GM19452 (cell line): ENCODE measurements around the gene RAB7A.

ENCODE experiments used
- ATAC-seq: cut with Tn5 transposase; IDR thresholded peaks from one replicate; pipeline ENCODE4 v1.9.1; 2021; ENCODE audit not compliant: unreplicated experiment

The RAB7A gene

DNA sequence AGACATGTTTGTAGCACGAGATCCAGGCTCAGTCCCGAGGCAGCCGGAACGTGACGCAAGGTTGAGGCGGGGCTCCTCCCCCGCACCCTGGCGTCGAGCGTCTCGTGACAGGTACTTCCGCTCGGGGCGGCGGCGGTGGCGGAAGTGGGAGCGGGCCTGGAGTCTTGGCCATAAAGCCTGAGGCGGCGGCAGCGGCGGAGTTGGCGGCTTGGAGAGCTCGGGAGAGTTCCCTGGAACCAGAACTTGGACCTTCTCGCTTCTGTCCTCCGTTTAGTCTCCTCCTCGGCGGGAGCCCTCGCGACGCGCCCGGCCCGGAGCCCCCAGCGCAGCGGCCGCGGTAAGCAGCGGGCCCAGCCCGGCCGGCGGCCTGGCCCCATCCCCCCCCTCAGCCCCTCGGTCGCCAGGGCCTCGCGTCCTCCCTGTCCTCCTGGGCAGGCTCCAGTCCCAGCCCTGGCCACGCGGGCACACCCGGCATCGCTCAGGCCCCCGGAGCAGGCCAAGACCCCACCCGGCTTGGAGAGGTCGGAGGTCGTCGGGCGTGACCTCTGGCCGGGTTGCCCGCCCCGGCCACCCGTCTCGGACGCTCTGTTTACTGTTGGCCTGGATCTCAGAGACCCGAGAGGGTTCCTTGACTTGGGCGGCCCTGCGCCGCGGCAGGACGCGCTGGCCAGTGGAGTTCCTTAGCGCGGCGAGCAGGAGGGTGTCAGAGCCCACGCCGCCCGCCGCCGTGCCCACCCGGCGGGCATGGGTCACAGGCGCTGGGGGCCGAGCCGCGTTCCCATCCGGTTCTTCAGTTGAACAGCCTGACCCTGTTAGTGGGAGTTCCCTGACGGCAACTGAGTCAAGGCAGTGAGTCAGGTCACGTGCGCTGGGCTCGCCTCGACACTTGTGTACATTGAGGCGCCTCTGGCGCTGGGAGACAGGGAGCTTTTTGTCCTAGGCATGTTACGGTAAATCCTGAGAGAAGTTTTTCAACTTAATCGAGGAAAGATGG lies at the start of gene RAB7A:
Gene RAB7A (plus strand): TSS at position 161 of the 994 bp plus-strand sequence. CDS start 69,185 bp downstream, outside the sequence.
- ATAC-seq, result peak; percentile 89

DNA sequence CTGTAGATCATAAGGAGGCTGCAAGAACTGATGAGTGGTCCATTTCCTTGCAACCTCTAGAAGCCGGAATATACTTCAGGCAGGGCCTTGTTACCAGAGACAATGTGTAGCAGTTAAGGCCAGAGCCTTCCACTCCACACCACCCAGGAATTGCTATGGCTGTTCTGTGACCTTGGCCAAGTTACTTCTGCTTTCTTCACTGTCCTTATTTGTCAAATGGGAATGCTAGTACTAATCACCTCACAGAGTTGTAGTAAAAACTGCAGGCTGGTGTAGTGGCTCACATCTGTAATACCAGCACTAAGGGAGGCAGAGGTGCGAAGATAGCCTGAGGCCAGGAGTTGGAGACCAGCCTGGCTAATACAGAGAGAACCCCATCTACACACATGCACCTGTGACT lies 46.6 kb upstream of the RAB7A start:
- ATAC-seq, result no peak

DNA sequence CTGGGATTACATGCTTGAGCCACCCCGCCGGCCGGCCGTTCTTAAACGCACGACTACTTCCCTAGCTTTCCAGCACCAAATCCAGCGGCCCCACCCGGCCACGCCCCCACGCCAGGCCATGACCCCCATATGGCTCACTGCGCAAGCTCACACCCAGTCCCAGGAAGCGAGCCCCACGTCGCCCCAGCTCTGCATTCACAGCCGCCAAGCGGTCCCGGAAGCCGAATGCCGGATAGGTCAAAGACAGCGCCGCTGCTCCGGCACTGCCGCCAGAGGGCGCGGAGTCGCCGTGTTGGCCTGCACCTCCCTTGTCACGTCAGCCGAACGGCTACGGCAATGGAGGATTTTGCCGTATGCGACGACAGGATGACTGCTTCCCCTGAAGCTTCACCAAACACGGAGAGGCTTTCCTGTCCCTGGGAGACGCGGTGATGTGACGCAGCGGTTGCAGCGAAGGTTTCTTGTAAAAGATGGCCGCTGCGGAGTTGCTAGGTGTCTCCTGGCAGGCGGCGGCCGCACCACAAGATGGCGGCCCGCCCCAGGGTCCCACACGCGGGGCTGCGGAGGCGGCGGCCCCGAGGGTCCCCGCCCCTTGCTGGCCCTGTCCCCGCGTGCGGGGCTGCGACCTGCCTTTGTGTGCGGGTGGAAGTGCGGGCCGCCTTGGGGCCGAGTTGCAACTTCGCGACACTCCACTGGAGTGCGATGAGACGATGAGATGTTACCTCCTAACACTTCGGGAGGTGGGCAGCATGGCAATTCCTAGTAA lies 45.2 kb upstream of the RAB7A start:
- ATAC-seq, result peak; percentile 94

DNA sequence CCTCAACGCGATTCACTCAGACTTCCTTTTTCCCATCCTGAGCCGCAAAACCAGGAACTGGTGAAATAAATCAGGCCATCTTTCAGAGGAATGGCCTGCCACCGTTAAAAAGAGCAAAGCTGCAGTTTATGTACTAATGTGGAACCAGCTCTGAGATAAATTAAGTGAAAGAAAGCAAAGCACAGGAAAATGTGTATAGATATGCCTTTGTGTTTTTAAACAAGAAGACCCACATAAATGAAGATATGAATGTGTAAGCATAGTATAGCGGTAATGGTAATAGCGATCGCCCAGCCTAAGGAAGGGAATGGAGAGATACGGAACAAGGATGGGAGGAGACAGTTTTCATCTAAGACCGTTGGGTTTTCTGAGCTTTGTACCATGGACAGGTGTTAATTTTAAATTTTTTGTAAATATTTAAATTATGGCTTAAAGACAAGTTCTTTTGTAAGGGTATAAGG lies 44.6 kb upstream of the RAB7A start:
- ATAC-seq, result no peak

GRCh38 chr3:128683957-128684356 lies 42.0 kb upstream of the RAB7A start:
- ATAC-seq, result no peak

- no peak for ATAC-seq
These were observed 40.8 kb upstream of the RAB7A start for GRCh38 chr3:128684986-128685726.

- no peak for ATAC-seq
These were observed 39.5 kb upstream of the RAB7A start for GRCh38 chr3:128686465-128686864.

GRCh38 chr3:128689060-128689459 lies 36.9 kb upstream of the RAB7A start:
- ATAC-seq, result no peak

DNA sequence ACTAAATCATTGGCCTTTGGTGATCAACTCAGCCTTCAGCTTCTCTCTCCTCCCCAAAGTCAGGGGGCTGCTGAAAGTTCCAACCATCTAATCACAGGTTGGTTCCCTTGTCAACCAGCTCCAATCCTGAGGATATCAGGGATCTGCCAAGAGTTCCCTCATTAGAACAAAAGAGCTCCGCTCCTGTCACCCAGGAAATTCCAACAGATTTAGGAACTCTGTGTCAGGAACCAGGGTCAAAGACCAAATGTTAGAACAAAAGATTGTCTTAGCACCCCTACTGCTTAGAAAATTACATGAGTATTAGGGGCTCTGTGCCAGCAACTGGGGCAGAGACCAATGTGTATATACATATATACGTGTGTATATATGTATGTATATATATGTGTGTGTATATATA lies 32.3 kb upstream of the RAB7A start:
- ATAC-seq, result no peak

GRCh38 chr3:128697341-128697740 lies 28.6 kb upstream of the RAB7A start:
- ATAC-seq, result no peak

GRCh38 chr3:128698211-128699047 lies 27.6 kb upstream of the RAB7A start:
- ATAC-seq, result no peak

GRCh38 chr3:128701342-128702212 lies 24.4 kb upstream of the RAB7A start:
- no peak for ATAC-seq

DNA sequence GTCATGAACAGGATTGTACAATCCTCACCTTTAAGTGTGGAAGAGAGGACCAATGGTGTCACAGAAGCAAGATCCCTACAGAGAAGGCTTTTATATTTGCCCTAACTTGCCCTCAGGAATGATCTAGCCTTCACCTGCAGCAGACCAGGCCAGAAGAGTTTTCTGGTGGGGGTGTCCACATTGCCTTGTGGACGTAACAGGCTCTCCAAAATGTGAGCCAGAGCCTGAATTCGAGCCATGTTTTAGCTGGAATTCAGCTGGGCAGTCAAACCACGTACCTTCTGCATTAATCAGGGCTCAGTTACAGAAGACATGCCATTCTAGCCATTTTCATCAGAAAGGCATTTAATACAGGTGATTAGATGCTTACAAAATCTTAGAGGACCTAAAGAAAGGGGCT lies 23.6 kb upstream of the RAB7A start:
- no peak for ATAC-seq

DNA sequence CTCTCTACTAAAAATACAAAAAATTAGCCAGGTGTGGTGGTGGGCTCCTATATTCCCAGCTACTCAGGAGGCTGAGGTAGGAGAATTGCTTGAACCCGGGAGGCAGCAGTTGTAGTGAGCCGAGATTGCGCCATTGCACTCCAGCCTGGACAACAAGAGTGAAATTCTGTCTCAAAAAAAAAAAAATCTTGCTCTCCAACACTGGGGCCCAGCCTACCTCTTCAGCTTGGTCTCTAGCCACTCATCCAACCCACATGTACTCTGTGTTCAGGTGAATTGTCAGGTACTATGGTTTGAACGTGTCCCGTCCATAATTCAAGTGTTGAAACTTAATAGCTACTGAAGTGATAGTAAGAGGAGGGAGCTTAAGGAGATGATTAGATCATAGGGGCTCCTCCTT lies 22.4 kb upstream of the RAB7A start:
- ATAC-seq, result no peak

DNA sequence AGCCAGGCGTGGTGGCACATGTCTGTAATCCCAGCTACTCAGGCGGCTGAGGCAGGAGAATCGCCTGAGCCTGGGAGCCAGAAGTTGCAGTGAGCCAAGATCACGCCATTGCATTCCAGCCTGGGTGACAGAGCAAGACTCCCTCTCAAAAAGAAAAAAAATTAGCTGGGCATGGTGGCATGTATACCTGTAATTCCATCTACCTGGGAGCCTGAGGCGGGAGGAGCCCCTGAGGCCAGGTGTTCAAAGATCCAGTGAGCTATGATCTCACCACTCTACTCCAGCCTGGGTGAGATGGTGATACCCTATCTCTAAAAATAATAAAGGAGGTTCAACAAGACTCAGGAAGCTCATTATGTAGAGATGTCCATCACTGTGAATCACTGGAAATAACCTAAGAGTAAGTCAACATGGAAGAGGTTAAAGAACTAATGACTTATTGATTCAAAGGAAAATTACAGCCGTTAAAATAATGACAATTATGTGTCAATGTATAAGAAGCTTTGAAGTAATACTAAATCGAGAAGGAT lies 19.8 kb upstream of the RAB7A start:
- ATAC-seq, result no peak

DNA sequence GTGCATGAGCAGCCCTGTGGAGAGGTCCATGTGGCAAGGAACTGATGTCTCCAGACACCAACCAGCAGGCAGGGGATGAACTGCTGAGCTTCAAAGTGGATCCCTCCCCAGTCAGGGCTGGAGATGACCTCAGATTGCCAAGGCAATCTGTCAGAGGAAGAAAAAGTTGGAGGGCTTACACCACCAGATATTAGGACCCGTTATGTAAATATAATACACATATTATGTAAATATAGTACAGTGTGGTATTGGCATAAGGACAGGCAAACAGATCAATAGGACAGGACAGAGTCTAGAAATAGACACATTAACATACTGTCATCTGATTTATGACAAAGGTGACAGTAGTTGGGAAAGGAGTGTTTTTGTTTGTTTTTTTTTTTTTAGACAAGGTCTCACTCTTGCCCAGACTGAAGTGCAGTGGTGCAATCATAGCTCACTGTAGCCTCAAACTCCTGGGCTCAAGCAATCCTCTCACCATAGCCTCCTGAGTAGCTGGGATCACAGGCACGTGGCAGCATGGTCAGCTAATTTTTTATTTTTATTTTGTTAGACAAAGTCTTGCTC lies 18.0 kb upstream of the RAB7A start:
- no peak for ATAC-seq

DNA sequence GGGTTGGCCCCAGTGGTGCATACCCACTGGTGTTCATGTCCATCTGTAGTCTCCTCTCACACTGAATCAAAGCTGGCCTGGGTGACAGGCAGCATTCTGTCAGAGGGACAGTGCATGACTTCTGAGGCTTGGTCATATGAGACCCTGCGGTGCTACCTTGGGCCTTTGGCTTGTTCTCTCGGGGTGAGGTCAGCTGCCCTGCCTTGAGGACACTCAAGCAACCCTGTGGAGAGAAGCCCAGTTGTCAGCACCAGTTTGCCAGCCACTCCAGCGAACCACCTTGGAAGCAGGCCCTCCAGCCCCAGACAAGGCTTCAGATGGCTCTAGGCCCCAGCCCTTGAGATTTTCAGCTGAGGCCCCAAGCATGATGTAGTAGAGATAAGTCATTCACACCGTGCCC lies 16.9 kb upstream of the RAB7A start:
- ATAC-seq, result no peak

DNA sequence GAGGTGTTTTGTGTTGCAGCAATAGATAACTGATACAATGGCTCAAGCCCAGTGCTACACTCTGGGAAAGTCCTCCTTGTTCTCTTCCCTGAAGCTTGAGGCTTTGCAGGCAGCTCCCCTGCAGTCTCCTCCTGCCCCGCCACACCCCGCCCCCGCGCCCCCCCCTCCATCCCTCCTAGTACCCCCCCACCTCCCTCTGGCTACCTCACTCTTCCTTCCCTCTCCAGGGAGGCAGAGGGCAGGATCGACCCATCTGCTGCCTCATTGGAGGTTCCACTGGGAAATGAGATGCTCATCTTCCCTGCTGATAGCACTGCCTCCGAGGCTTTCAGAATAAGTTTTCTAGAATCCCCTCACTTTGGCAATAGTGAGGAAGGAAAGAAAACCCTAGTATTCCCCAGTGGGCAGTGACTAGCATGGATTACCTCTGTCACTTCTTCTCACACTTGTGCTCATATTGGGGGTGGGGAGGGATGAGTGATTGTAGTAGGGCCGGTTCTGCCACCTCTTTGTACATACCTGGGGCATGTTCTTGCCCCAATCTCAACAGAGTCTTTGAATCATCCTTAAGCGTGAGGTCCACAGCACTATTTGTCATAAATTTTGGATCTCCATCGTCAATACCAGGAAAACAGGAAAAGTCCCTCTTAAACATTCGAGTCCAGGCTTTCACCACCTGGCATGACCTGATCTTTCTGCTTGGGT lies 16.3 kb upstream of the RAB7A start:
- no peak for ATAC-seq
